NCI-H2029 treated with DMSO at 0.1 percent for 48 hours (cell line): ENCODE measurements around the gene OGFRL1.

Experiments
- DNase-seq: peaks from one replicate; lab custom pipeline; 2025; lab: John Stamatoyannopoulos, UW

OGFRL1 gene

GRCh38 chr6:71334768-71335167 is 46.2 kb downstream of the OGFRL1 start:
- no peak for DNase-seq

- DNase-seq: no peak
These were observed 46.9 kb downstream of the OGFRL1 start for GRCh38 chr6:71335544-71335943.

- DNase-seq: no peak
These were observed 48.3 kb downstream of the OGFRL1 start for GRCh38 chr6:71336901-71337300.

GRCh38 chr6:71338540-71339316 is 50.1 kb downstream of the OGFRL1 start:
- DNase-seq: no peak

GRCh38 chr6:71342772-71343171 is 54.2 kb downstream of the OGFRL1 start:
- DNase-seq: no peak

- no peak for DNase-seq
These were observed 57.1 kb downstream of the OGFRL1 start for GRCh38 chr6:71345476-71346333.

- no peak for DNase-seq
These were observed 57.7 kb downstream of the OGFRL1 start for GRCh38 chr6:71346334-71346694.

GRCh38 chr6:71347119-71347518 is 58.5 kb downstream of the OGFRL1 start:
- no peak for DNase-seq

- peak; percentile 12 for DNase-seq
These were observed 60.8 kb downstream of the OGFRL1 start for GRCh38 chr6:71349395-71349794.

- no peak for DNase-seq
These were observed 61.5 kb downstream of the OGFRL1 start for GRCh38 chr6:71349976-71350615.

GRCh38 chr6:71351190-71351589 is 62.6 kb downstream of the OGFRL1 start:
- no peak for DNase-seq
